OCI-LY3 (cell line): ENCODE results near the gene ETFBKMT.

Source experiments
- H2AFZ ChIP-seq: fragments of 200-600, 300-600 bp; shearing (Covaris generic); 2 replicates; pipeline ENCODE4 v1.6.0; 2014; ENCODE audit warnings: antibody characterized with exemption, low read depth, low read length
- H3K27ac ChIP-seq: fragments of 200-600, 300-600 bp; sonication (generic); 2 replicates; pipeline ENCODE4 v1.5.1; 2014; ENCODE audit warnings: mild to moderate bottlenecking, low read length, moderate library complexity, mixed read lengths
- H3K27me3 ChIP-seq: fragments of 200-600, 300-600 bp; sonication (generic); 2 replicates; pipeline ENCODE4 v1.6.1; 2014; ENCODE audit warnings: low read depth, low read length, mixed read lengths
- H3K36me3 ChIP-seq: fragments of 200-600, 300-600 bp; sonication (generic); replicated peaks from 2 replicates; pipeline ENCODE3; 2014; ENCODE audit warnings: low read depth, low read length, mixed read lengths
- H3K4me1 ChIP-seq: fragments of 300-600, 200-600 bp; sonication (generic); 2 replicates; pipeline ENCODE4 v1.6.1; 2014; ENCODE audit warnings: low read length, mixed read lengths
- H3K4me2 ChIP-seq: fragments of 200-600, 300-600 bp; sonication (generic); 2 replicates; pipeline ENCODE4 v1.6.1; 2014; ENCODE audit warnings: low read length, mixed read lengths
- H3K4me3 ChIP-seq: fragments of 300-600, 200-600 bp; sonication (generic); 2 replicates; pipeline ENCODE4 v1.5.1; 2014; ENCODE audit warnings: antibody characterized with exemption, mild to moderate bottlenecking, low read length, moderate library complexity
- H3K79me2 ChIP-seq: fragments of 300-600, 200-600 bp; shearing (Covaris generic); 2 replicates; pipeline ENCODE4 v1.6.1; 2014; ENCODE audit warnings: mild to moderate bottlenecking, low read length, mixed read lengths
- H3K9ac ChIP-seq: fragments of 300-600, 200-600 bp; shearing (Covaris generic); 2 replicates; pipeline ENCODE4 v1.6.0; 2014; ENCODE audit warnings: mild to moderate bottlenecking, low read length, moderate library complexity
- H3K9me3 ChIP-seq: fragments of 200-600, 300-600 bp; shearing (Covaris generic); 2 replicates; pipeline ENCODE4 v1.6.1; 2014; ENCODE audit warnings: low read length, mixed read lengths; ENCODE audit not compliant: insufficient read depth
- H4K20me1 ChIP-seq: fragments of 200-600, 300-600 bp; sonication (generic); 2 replicates; pipeline ENCODE4 v1.6.1; 2016; ENCODE audit warnings: low read length, mixed read lengths; ENCODE audit not compliant: insufficient read depth
- EZH2phosphoT487 ChIP-seq: fragments of 200-600 bp; shearing (Covaris generic); IDR thresholded peaks from 2 replicates; pipeline ENCODE4 v1.6.1; 2018; ENCODE audit warnings: antibody characterized with exemption, mixed run types, low read depth
- TF ChIP-seq, protein P1 (sequence below): fragments of 200-600, 300-600 bp; sonication (generic); IDR thresholded peaks from 2 replicates; pipeline ENCODE4 v1.5.1; 2014; ENCODE audit warnings: antibody characterized with exemption, low read length, low read depth

Gene ETFBKMT

DNA sequence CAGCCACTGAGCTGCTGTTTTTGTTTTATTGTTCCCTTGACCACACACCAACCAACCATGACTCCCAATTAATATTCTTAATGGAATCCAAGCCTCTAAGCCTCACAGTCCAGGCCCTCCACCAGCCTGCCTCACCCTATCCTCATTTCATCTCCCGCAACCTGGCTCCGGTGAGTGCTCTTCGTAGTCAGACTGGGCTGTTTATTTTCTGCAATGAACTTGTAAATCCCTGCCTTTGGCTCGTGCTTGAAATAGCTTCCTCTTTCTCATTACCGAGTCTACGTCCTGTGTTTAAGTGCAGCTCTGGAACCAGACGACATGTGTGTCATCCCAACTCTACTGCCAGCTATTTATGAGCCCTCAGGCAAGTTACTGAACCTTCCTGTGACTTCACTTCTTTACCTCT is 12.4 kb upstream of the ETFBKMT start:
- Histone ChIP-seq H3K4me1 (no peaks in the 10 kb centered on the region), H3K79me2 (no peaks in the 10 kb centered on the region), H3K9me3 (no peaks in the 10 kb centered on the region), H3K4me3 (no peak overlapping the region), H2AFZ (no peak overlapping the region), H3K9ac (no peak overlapping the region), H3K4me2 (no peak overlapping the region), H3K27me3 (no peaks in the 10 kb centered on the region), H4K20me1 (no peaks in the 10 kb centered on the region), H3K27ac (no peak overlapping the region), H3K36me3 (no peaks in the 10 kb centered on the region)
- TF ChIP-seq, protein P1, sequence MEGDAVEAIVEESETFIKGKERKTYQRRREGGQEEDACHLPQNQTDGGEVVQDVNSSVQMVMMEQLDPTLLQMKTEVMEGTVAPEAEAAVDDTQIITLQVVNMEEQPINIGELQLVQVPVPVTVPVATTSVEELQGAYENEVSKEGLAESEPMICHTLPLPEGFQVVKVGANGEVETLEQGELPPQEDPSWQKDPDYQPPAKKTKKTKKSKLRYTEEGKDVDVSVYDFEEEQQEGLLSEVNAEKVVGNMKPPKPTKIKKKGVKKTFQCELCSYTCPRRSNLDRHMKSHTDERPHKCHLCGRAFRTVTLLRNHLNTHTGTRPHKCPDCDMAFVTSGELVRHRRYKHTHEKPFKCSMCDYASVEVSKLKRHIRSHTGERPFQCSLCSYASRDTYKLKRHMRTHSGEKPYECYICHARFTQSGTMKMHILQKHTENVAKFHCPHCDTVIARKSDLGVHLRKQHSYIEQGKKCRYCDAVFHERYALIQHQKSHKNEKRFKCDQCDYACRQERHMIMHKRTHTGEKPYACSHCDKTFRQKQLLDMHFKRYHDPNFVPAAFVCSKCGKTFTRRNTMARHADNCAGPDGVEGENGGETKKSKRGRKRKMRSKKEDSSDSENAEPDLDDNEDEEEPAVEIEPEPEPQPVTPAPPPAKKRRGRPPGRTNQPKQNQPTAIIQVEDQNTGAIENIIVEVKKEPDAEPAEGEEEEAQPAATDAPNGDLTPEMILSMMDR = no peak
- no peak for TF ChIP-seq EZH2phosphoT487

DNA sequence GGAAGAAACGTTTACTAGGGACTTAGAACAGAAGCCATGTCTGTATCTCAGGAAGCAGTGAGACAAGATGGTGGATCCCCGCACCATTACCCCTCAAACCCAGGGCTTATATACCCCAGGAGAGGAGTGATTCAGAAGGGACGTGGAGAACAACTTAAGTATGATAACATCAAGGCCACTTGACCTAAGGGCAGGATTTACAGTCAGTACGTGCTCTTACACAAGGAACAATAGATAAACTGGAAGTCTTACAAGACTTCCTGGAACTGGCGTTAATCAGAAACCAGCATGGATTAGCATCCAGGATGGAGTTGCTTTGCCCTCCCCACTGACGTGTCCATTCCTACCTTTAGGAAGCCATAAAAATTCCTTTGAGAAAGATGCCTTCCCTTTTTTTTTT is 8.6 kb upstream of the ETFBKMT start:
- H3K27ac ChIP-seq = no peak overlapping the region
- H3K4me3 ChIP-seq = no peak overlapping the region
- no peaks in the 10 kb centered on the region for H3K36me3 ChIP-seq
- no peak overlapping the region for H3K4me2 ChIP-seq
- TF ChIP-seq, protein P1 = no peak
- TF ChIP-seq EZH2phosphoT487 = no peak
- peaks cover 10% of the 10 kb centered on the region for H3K4me1 ChIP-seq
- no peaks in the 10 kb centered on the region for H3K27me3 ChIP-seq
- H4K20me1 ChIP-seq = no peaks in the 10 kb centered on the region
- no peak overlapping the region for H3K9ac ChIP-seq
- no peaks in the 10 kb centered on the region for H3K79me2 ChIP-seq
- H2AFZ ChIP-seq = no peak overlapping the region
- no peaks in the 10 kb centered on the region for H3K9me3 ChIP-seq

DNA sequence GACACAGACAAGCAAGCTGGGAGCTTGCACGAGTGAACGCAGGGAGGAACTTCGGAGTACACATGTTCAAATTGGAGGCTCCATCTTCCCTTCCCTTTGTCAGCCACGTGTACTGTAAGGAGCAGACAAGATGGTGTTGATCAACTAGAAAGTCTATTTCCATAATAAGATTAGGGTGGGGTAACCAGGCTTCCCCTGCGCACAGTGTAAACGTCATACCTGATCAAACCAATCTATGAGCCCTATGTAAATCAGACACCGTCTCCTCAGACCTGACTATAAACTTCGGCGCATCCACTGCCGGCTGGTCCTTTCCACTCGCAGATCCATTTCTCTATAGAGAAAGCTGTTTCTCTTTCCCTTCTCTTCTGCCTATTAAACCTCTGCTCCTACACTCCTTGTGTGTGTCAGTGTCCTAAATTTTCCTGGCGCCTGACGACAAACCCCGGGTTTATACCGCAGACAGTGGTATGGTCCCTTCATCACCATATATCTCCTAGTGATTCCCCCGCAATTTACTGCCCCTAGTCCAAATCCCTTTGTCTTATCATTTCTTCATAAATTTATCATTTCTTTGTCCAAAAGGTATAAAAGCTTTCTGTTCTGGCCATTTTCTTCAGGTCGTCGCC is 7.5 kb upstream of the ETFBKMT start:
- Histone ChIP-seq H3K36me3 (no peaks in the 10 kb centered on the region), H4K20me1 (no peaks in the 10 kb centered on the region), H3K27me3 (no peaks in the 10 kb centered on the region), H3K4me3 (no peak overlapping the region), H3K4me1 (peaks cover 10% of the 10 kb centered on the region), H3K79me2 (no peaks in the 10 kb centered on the region), H2AFZ (peak overlapping the region; percentile 76; the same call in 1 of the 2 replicates), H3K27ac (no peak overlapping the region), H3K9me3 (no peaks in the 10 kb centered on the region), H3K9ac (no peak overlapping the region), H3K4me2 (peak overlapping the region; percentile 71; the same call in 1 of the 2 replicates)
- TF ChIP-seq, protein P1 = no peak
- no peak for TF ChIP-seq EZH2phosphoT487

DNA sequence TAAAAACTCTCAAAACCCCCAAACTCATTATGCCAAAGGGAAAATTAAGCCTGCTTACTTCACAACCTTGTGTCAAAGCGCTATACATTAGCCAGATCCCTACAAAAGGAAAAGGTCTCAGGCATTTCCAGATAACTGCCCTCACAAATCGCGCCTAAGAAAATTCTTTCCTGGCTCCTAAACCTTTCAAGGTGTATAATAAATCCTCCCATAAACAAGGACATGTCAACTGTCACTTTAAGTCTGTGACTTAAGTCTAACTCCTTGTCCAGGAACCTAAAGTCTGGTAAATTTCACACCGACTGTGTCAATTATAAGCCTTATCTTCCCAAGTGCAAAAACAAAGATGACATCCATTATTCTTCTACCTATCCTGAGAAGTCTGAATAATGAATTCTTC is 4.3 kb upstream of the ETFBKMT start:
- no peaks in the 10 kb centered on the region for H3K9me3 ChIP-seq
- no peak overlapping the region for H3K4me3 ChIP-seq
- H3K79me2 ChIP-seq = no peaks in the 10 kb centered on the region
- no peaks in the 10 kb centered on the region for H3K27me3 ChIP-seq
- no peak overlapping the region for H3K9ac ChIP-seq
- peaks cover 18% of the 10 kb centered on the region for H3K4me1 ChIP-seq
- TF ChIP-seq, protein P1 = no peak
- TF ChIP-seq EZH2phosphoT487 = no peak
- no peak overlapping the region for H3K27ac ChIP-seq
- no peak overlapping the region for H2AFZ ChIP-seq
- no peaks in the 10 kb centered on the region for H4K20me1 ChIP-seq
- H3K4me2 ChIP-seq = no peak overlapping the region
- H3K36me3 ChIP-seq = no peaks in the 10 kb centered on the region
